Measurements from ENCODE around the gene APCDD1L.

The APCDD1L gene

GRCh38 chr20:58481481-58482021 is 33.6 kb downstream of the APCDD1L start:
- no peak for TF ChIP-seq FOXM1 (IDR thresholded peaks at IDR 0.05; ENCODE audit: borderline replicate concordance, low read depth)
- peak; percentile 84 for TF ChIP-seq RAD21 (IDR thresholded peaks at IDR 0.05; ENCODE audit: low read depth)
- no peak for TF ChIP-seq USF1 (IDR thresholded peaks at IDR 0.05)
- TF ChIP-seq TAF1 (IDR thresholded peaks at IDR 0.05; ENCODE audit: low read depth) = no peak
- TF ChIP-seq CEBPB (IDR thresholded peaks at IDR 0.05) = no peak

GRCh38 chr20:58480551-58481336 is 34.5 kb downstream of the APCDD1L start:
- TF ChIP-seq TEAD4 (IDR thresholded peaks at IDR 0.05) (no peak), CREB1 (IDR thresholded peaks at IDR 0.05; ENCODE audit: low read depth) (no peak), EGR1 (IDR thresholded peaks at IDR 0.05) (no peak), RAD21 (IDR thresholded peaks at IDR 0.05; ENCODE audit: low read depth) (no peak), MAX (IDR thresholded peaks at IDR 0.05) (no peak), ZBTB7A (IDR thresholded peaks at IDR 0.05; ENCODE audit: low read depth) (no peak), EP300 (IDR thresholded peaks at IDR 0.05; ENCODE audit: borderline replicate concordance) (no peak), USF1 (IDR thresholded peaks at IDR 0.05) (no peak), FOXM1 (IDR thresholded peaks at IDR 0.05; ENCODE audit: borderline replicate concordance, low read depth) (no peak), REST (IDR thresholded peaks at IDR 0.05; ENCODE audit: low read depth) (no peak), NFIC (IDR thresholded peaks at IDR 0.05) (no peak), YY1 (IDR thresholded peaks at IDR 0.05; ENCODE audit: low read depth) (no peak), TCF12 (IDR thresholded peaks at IDR 0.05; ENCODE audit: low read depth) (no peak), CEBPB (IDR thresholded peaks at IDR 0.05) (no peak), TAF1 (IDR thresholded peaks at IDR 0.05; ENCODE audit: low read depth) (no peak)

- TF ChIP-seq CEBPB (IDR thresholded peaks at IDR 0.05) = no peak
- TF ChIP-seq EP300 (IDR thresholded peaks at IDR 0.05; ENCODE audit: borderline replicate concordance) = no peak
- TF ChIP-seq TEAD4 (IDR thresholded peaks at IDR 0.05) = no peak
- no peak for TF ChIP-seq NFIC (IDR thresholded peaks at IDR 0.05)
- TF ChIP-seq TCF12 (IDR thresholded peaks at IDR 0.05; ENCODE audit: low read depth) = no peak
- no peak for TF ChIP-seq RAD21 (IDR thresholded peaks at IDR 0.05; ENCODE audit: low read depth)
- TF ChIP-seq MAX (IDR thresholded peaks at IDR 0.05) = no peak
- TF ChIP-seq EGR1 (IDR thresholded peaks at IDR 0.05) = no peak
Observed at GRCh38 chr20:58479726-58480440, 35.3 kb downstream of the APCDD1L start.

GRCh38 chr20:58478141-58478805 is 36.9 kb downstream of the APCDD1L start:
- no peak for TF ChIP-seq FOXM1 (IDR thresholded peaks at IDR 0.05; ENCODE audit: borderline replicate concordance, low read depth)
- no peak for TF ChIP-seq CEBPB (IDR thresholded peaks at IDR 0.05)
- TF ChIP-seq TCF12 (IDR thresholded peaks at IDR 0.05; ENCODE audit: low read depth) = no peak
- TF ChIP-seq TEAD4 (IDR thresholded peaks at IDR 0.05) = no peak
- TF ChIP-seq YY1 (IDR thresholded peaks at IDR 0.05; ENCODE audit: low read depth) = no peak
- no peak for TF ChIP-seq TAF1 (IDR thresholded peaks at IDR 0.05; ENCODE audit: low read depth)
- TF ChIP-seq REST (IDR thresholded peaks at IDR 0.05; ENCODE audit: low read depth) = no peak
- no peak for TF ChIP-seq NFIC (IDR thresholded peaks at IDR 0.05)
- TF ChIP-seq RAD21 (IDR thresholded peaks at IDR 0.05; ENCODE audit: low read depth) = no peak
- no peak for TF ChIP-seq ZBTB7A (IDR thresholded peaks at IDR 0.05; ENCODE audit: low read depth)
- TF ChIP-seq EP300 (IDR thresholded peaks at IDR 0.05; ENCODE audit: borderline replicate concordance) = no peak
- TF ChIP-seq USF1 (IDR thresholded peaks at IDR 0.05) = no peak
- TF ChIP-seq MAX (IDR thresholded peaks at IDR 0.05) = no peak
- TF ChIP-seq CREB1 (IDR thresholded peaks at IDR 0.05; ENCODE audit: low read depth) = no peak
- TF ChIP-seq EGR1 (IDR thresholded peaks at IDR 0.05) = no peak

All from Ishikawa (cell line).